Activated CD4-positive, alpha-beta T cell treated with anti-CD3 and anti-CD28 coated beads, Interleukin-2, amount 10 ng/mL, durations not matched to agents 7 days and 5 days (primary cell): ENCODE measurements around the gene MRPL28. TPM values are rescaled to one million over a fixed set of nuclear protein-coding genes. Genes with fewer than 3 reads are reported as not detected.
"Not testable (repeated sequence)": the region's sequence is repeated elsewhere in the genome, so short reads cannot be mapped to it uniquely, and the experiment has no call there.

Source experiments
- CTCF ChIA-PET: fragments of 350-600 bp; sonication (Branson Sonifier 250); formaldehyde crosslinking; loops from one replicate; lab custom pipeline; 2021; ENCODE audit warnings: antibody characterized with exemption; lab: Charles Lee
- POLR2A ChIA-PET: fragments of 350-600 bp; sonication (Branson Sonifier 250); formaldehyde crosslinking; loops from one replicate; lab custom pipeline; 2021; ENCODE audit warnings: antibody characterized with exemption; lab: Charles Lee
- DNase-seq: peaks from one replicate; pipeline ENCODE4 v3.0.0-alpha.2; 2020
- H3K27ac Mint-ChIP-seq: one replicate; pipeline ENCODE4 v1.8.0; 2021; ENCODE audit warnings: mild to moderate bottlenecking, moderate library complexity, mixed read lengths
- H3K27me3 Mint-ChIP-seq: one replicate; pipeline ENCODE4 v1.8.0; 2021; ENCODE audit warnings: mixed read lengths
- H3K36me3 Mint-ChIP-seq: one replicate; pipeline ENCODE4 v1.8.0; 2021; ENCODE audit warnings: low read depth, mixed read lengths
- H3K4me1 Mint-ChIP-seq: one replicate; pipeline ENCODE4 v1.8.0; 2021; ENCODE audit warnings: mixed read lengths
- H3K4me3 Mint-ChIP-seq: one replicate; pipeline ENCODE4 v1.8.0; 2021; ENCODE audit warnings: mild to moderate bottlenecking, moderate library complexity, mixed read lengths
- H3K9me3 Mint-ChIP-seq: one replicate; pipeline ENCODE4 v1.8.0; 2021; ENCODE audit warnings: mixed read lengths
- total RNA-seq, 2 experiments: library from RNA; stranded (reverse); gene quantifications; one replicate each; pipeline ENCODE4 v1.2.3, GENCODE V29; 2021

The MRPL28 gene
- total RNA-seq, 2 experiments from 2014 or later: 78.4 to 80.0 TPM

- H3K27ac Mint-ChIP-seq: not testable (repeated sequence)
These were observed 35.3 kb downstream of the MRPL28 start for GRCh38 chr16:334861-335632.

DNA sequence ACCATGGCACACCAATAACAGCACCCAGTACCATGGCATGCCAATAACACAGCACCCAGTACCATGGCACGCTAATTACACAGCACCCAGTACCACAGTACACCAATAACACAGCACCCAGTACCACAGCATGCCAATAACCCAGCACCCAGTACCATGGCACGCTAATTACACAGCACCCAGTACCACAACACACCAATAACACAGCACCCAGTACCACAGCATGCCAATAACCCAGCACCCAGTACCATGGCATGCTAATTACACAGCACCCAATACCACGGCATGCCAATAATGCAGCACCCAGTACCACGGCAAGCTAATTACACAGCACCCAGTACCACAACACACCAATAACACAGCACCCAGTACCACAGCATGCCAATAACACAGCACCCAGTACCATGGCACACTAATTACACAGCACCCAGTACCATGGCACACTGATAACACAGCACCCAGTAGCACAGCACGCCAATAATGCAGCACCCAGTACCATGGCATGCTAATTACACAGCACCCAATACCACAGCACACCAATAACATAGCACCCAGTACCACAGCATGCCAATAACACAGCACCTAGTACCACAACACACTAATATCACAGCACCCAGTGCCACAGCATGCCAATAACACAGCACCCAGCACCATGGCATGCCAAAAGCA, 36.0 kb downstream of the MRPL28 start:
- H3K4me1 Mint-ChIP-seq: peaks cover 30% of the 10 kb centered on the region
- DNase-seq, H3K36me3 Mint-ChIP-seq, CTCF ChIA-PET, H3K27ac Mint-ChIP-seq, H3K4me3 Mint-ChIP-seq, POLR2A ChIA-PET, H3K27me3 Mint-ChIP-seq, H3K9me3 Mint-ChIP-seq: not testable (repeated sequence)

More at GRCh38 chr16:334861-335632, 35.3 kb downstream of the MRPL28 start:
- H3K4me3 Mint-ChIP-seq, H3K27me3 Mint-ChIP-seq, POLR2A ChIA-PET, DNase-seq, CTCF ChIA-PET, H3K9me3 Mint-ChIP-seq: not testable (repeated sequence)
- Mint-ChIP-seq H3K36me3 (peaks cover 12% of the 10 kb centered on the region), H3K4me1 (peaks cover 35% of the 10 kb centered on the region)

- CTCF ChIA-PET: no interaction called here
- H3K27me3 Mint-ChIP-seq: no peaks in the 10 kb centered on the region
These were observed 36.8 kb downstream of the MRPL28 start for GRCh38 chr16:333406-334094.

DNA sequence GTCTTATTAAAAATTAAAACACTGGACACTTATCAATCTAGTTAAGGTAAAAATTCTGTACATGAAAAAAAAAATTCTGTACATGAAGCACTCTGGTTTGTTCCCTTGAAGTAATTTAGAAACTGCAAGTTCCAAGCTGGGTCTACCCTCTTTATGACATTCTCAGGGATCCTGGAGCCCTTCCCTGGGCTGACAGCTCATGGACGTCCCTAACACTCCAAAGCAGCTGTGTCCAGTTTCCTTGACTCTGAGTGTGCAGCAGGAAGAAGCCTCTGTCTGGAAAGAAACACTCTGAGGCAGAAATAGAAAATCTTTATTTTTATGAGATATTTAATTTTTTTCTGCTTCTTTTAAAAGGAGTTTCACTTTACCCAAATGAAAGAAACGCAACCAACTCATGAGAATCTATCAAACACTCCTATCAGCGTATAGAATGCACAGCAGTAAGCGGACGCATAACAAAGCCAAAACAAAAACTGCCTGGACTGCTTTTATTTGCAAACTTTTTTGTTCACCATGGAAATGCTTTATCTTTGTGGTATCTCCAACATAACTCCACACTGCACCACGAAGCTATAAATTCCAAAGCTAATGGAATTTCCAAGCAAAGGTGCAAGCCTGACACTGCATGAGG, 39.0 kb downstream of the MRPL28 start:
- H3K36me3 Mint-ChIP-seq, CTCF ChIA-PET, H3K4me3 Mint-ChIP-seq, POLR2A ChIA-PET, DNase-seq, H3K27me3 Mint-ChIP-seq, H3K9me3 Mint-ChIP-seq, H3K27ac Mint-ChIP-seq: not testable (repeated sequence)
- H3K4me1 Mint-ChIP-seq: peaks cover 32% of the 10 kb centered on the region

More at GRCh38 chr16:333406-334094, 36.8 kb downstream of the MRPL28 start:
- Mint-ChIP-seq H3K4me1 (peaks cover 27% of the 10 kb centered on the region), H3K9me3 (no peaks in the 10 kb centered on the region), H3K4me3 (no peak overlapping the region), H3K36me3 (peaks cover 6% of the 10 kb centered on the region), H3K27ac (no peak overlapping the region)
- no peak for DNase-seq
- POLR2A ChIA-PET: interaction anchor here (0.6 kb wide), 1 partner anchor 195 kb away, joined by 5 read pairs; no protein-coding TSS in a partner anchor

DNA sequence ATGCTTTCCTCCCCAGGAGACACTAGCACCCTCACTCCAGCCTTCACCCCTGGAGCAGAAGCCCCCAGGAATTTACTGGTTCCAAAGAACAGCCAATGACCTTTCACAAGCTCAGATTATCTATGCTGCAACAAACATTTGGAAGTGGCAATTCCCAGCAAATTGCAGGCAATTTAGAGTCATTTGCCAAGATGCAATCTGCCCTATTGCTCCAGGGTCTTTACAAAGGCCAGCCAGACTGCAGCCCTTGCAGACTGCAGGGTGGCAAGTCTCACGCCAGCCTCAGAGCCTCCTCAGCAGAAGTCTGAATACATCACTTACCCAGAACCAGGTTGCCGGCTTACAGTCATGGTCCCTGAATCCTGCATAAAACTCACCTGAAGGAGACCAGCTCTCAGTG, 39.6 kb downstream of the MRPL28 start:
- no peak overlapping the region for H3K27ac Mint-ChIP-seq
- POLR2A ChIA-PET: no interaction called here
- DNase-seq: no peak
- H3K36me3 Mint-ChIP-seq: peaks cover 6% of the 10 kb centered on the region
- H3K4me3 Mint-ChIP-seq: no peak overlapping the region
- no peaks in the 10 kb centered on the region for H3K9me3 Mint-ChIP-seq
- no peaks in the 10 kb centered on the region for H3K27me3 Mint-ChIP-seq
- H3K4me1 Mint-ChIP-seq: peaks cover 31% of the 10 kb centered on the region
- CTCF ChIA-PET: no interaction called here

DNA sequence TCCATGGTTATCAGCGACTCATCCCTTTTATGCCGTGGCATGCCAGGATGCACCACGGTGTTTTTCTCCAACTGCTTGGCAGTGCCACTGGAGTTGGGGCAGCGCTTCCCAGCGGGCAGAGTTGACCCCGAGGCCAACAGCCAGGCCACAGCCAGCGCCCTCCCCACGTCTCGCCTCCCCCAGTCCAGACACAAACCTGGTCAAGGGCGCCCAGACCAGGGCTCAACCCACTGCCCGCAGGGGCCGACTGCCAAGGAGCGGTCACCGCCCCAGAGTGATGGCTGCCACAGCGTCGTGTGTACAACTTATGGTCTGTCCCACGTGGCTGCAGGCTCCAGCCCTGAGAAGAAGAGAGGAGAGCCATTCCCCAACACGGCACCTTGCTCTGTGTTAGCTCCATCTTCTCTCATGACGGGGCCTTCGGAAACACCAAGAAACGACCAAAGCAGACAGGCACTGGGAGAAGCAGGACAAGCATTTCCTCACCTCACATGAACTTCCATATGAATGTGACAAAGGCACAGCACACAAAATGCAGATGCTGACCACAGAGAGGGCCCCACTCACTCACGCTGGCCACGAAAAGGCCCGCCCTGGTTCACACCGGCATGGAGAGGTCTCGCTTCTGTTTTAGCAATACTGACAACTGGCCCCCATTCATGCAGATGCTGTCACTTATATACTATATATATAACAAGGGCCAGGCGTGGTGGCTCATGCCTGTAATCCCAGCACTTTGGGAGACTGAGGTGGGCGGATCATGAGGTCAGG, 44.8 kb downstream of the MRPL28 start:
- Mint-ChIP-seq H3K36me3 (peaks cover 4% of the 10 kb centered on the region), H3K9me3 (no peaks in the 10 kb centered on the region), H3K4me3 (peak overlapping the region; percentile 51), H3K27ac (peak overlapping the region; percentile 79), H3K4me1 (peaks cover 43% of the 10 kb centered on the region), H3K27me3 (no peaks in the 10 kb centered on the region)
- ChIA-PET CTCF (interaction anchor here (0.9 to 1.3 kb wide), 3 partner anchors 19 to 98 kb away, joined by 3 read pairs; no protein-coding TSS in a partner anchor), POLR2A (no interaction called here)
- no peak for DNase-seq

DNA sequence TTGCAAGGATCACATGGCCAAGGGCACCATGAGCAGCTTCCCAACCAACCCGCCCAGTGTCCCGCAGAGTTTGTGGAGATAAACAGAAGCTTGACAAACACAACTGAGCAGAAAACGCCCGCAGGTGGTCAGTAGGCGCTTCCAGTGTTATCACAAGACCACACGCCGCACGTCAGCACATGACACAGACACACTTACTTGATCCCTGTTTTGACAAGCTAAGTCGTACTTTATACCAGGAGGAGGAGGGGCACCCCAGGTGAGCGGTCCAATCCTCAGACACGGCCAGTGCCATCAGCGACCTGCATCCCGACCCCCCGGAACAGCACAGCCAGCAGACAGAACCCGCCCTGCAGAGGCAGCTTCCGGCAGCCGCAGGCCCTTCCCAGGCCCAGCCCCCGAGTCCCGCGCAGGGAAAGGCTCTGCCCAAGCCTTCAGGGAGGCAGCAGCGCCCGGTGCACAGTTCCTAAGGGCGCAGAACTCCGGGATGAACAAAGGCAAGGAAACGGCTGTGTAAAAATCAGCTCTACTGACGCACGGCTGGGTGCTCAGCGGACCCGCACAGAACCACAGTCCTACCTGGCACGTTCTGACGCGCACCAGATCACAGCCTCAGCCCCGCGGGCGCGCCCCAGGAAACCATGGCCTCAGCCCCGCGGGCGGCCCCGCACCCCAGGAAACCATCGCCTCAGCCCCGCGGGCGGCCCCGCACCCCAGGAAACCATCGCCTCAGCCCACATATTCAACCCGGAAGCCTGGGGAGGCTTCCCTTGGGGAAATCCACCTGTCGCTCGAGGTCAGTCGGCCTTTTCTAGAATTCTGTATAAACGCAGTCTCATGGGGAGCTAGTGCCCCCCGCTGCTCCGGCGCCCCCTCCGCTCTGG, 45.6 kb downstream of the MRPL28 start:
- Mint-ChIP-seq H3K27me3 (no peaks in the 10 kb centered on the region), H3K27ac (peak overlapping the region; percentile 79), H3K4me1 (peaks cover 47% of the 10 kb centered on the region), H3K36me3 (no peaks in the 10 kb centered on the region), H3K4me3 (peak overlapping the region; percentile 51), H3K9me3 (no peaks in the 10 kb centered on the region)
- ChIA-PET CTCF (interaction anchor here (0.6 to 1.2 kb wide), 3 partner anchors 11 to 221 kb away, joined by 3 to 4 read pairs (median 3); no protein-coding TSS in a partner anchor), POLR2A (interaction anchor here (0.5 kb wide), 1 partner anchor 58 kb away, joined by 3 read pairs; no protein-coding TSS in a partner anchor)
- peak; percentile 70 for DNase-seq

- peaks cover 47% of the 10 kb centered on the region for H3K4me1 Mint-ChIP-seq
- no peaks in the 10 kb centered on the region for H3K9me3 Mint-ChIP-seq
- H3K4me3 Mint-ChIP-seq: peak overlapping the region; percentile 51
- peaks cover under 1% of the 10 kb centered on the region for H3K36me3 Mint-ChIP-seq
- CTCF ChIA-PET: interaction anchor here (0.6 to 1.2 kb wide), 2 partner anchors 10 to 220 kb away, joined by 3 to 4 read pairs; no protein-coding TSS in a partner anchor
- no peaks in the 10 kb centered on the region for H3K27me3 Mint-ChIP-seq
- no peak for DNase-seq
- peak overlapping the region; percentile 76 for H3K27ac Mint-ChIP-seq
- POLR2A ChIA-PET: interaction anchor here (0.5 kb wide), 1 partner anchor 59 kb away, joined by 3 read pairs; no protein-coding TSS in a partner anchor
These were observed 46.2 kb downstream of the MRPL28 start for GRCh38 chr16:324201-324450.

GRCh38 chr16:322476-323143, 47.7 kb downstream of the MRPL28 start:
- no peak for DNase-seq
- CTCF ChIA-PET: interaction anchor here (1.5 kb wide), 1 partner anchor 27 kb away, joined by 4 read pairs; no protein-coding TSS in a partner anchor
- Mint-ChIP-seq H3K27ac (no peak overlapping the region), H3K36me3 (peaks cover 2% of the 10 kb centered on the region), H3K27me3 (no peaks in the 10 kb centered on the region), H3K4me3 (no peak overlapping the region), H3K4me1 (peaks cover 48% of the 10 kb centered on the region), H3K9me3 (no peaks in the 10 kb centered on the region)
- POLR2A ChIA-PET: no interaction called here

- H3K4me3 Mint-ChIP-seq: no peak overlapping the region
- CTCF ChIA-PET: interaction anchor here (1.0 to 1.5 kb wide), 2 partner anchors 11 to 28 kb away, joined by 3 to 4 read pairs; no protein-coding TSS in a partner anchor
- H3K27ac Mint-ChIP-seq: no peak overlapping the region
- DNase-seq: no peak
- peaks cover 42% of the 10 kb centered on the region for H3K4me1 Mint-ChIP-seq
- POLR2A ChIA-PET: no interaction called here
- no peaks in the 10 kb centered on the region for H3K9me3 Mint-ChIP-seq
- H3K27me3 Mint-ChIP-seq: no peaks in the 10 kb centered on the region
- H3K36me3 Mint-ChIP-seq: peaks cover 2% of the 10 kb centered on the region
These were observed 48.8 kb downstream of the MRPL28 start for GRCh38 chr16:321532-321931.

- H3K27me3 Mint-ChIP-seq: no peaks in the 10 kb centered on the region
- DNase-seq: no peak
- H3K4me1 Mint-ChIP-seq: peaks cover 33% of the 10 kb centered on the region
- no peak overlapping the region for H3K27ac Mint-ChIP-seq
- ChIA-PET CTCF (interaction anchor here (1.4 kb wide), 1 partner anchor 11 kb away, joined by 3 read pairs; no protein-coding TSS in a partner anchor), POLR2A (no interaction called here)
- no peaks in the 10 kb centered on the region for H3K9me3 Mint-ChIP-seq
- H3K36me3 Mint-ChIP-seq: peaks cover 2% of the 10 kb centered on the region
- no peak overlapping the region for H3K4me3 Mint-ChIP-seq
These were observed 50.1 kb downstream of the MRPL28 start for GRCh38 chr16:320206-320605.
